ENCODE measurements around the gene CYB561A3.

The CYB561A3 gene

DNA sequence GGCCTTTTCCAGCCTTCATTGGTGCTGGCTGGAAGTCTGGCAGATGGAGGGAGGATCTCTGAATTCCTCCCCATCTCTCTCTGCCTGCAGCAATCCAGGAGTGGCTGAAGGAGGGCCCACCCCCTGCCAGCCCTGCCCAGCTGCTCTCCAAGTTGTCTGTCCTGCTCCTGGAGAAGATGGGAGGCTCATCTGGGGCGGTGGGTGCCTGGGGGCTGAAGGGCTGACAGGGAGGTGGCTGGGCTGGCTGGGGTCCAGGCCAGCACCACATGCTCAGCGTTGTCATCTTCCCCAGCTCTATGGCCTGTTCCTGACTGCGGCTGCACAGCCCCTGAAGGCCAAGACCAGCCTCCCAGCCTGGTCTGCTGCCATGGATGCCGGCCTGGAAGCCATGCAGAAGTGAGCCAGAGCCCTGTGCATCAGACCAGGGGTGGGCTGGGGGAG lies 16.5 kb downstream of the CYB561A3 start:
- DNase-seq (ENCODE audit: low spot score) = no peak

DNA sequence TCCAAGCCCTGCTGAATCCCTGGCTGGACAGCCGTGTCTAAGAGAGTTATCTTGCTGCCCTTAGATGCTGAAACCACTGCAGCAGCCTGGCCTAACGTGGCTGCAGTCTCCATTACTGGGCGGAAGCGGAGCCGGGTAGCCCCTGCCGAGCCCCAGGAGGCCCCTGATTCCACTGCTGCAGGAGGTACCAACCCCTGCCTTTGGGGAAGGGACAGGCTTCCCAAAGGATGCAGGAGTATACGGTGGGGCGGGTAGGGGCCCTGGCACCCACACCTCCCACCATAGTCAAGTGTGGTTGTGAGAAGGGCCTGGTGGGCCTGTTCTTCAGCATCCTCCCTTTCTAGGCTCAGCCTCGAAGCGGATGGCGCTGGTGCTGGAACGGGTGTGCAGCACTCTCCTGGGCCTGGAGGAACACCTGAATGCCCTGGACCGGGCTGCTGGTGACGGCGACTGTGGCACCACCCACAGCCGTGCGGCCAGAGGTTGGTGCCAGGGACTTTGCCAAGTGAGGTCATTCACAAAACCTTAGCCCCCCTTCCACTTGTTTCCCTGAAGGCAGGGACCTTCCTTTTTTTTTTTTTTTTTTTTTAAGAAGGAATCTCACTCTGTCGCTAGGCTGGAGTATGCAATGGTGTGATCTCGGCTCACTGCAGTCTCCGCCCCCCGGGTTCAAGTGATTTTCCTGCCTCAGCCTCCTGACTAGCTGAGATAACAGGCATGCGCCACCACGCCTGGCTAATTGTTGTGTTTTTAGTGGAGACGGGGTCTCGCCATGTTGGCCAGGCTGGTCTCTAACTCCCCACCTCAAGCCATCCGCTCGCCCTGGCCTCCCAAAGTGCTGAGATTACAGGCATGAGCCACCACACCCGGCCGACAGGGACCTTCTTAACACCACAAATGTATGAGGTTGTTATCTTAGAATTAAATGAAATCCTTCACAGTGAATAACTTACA lies 17.6 kb downstream of the CYB561A3 start:
- DNase-seq (ENCODE audit: low spot score) = no peak

DNA sequence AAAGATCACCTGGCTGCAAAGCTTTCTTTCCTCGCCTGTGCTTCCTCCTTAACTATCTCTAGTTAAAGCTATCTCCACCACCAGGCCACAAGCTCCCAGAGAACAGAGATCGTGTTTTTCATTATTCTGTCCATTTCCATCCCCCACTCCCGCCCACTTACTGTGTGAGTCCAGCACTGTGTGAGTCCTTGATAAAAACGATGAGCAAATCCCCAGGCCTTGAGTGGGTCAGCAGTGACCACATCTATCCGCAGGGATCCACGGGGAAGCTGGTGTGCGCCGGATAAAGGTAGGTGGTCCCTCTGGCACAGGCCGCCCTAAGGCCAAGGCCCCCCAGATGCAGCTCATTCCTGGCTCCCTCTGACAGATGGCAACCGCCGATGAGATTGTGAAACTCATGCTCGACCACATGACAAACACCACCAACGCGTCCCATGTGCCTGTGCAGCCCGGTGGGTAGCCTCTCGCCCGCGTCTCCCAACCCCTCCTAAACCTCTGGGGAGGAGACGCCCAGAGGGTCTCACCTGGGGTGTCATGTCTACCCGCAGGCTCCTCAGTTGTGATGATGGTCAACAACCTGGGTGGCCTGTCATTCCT lies 19.4 kb downstream of the CYB561A3 start:
- DNase-seq (ENCODE audit: low spot score) = no peak

DNA sequence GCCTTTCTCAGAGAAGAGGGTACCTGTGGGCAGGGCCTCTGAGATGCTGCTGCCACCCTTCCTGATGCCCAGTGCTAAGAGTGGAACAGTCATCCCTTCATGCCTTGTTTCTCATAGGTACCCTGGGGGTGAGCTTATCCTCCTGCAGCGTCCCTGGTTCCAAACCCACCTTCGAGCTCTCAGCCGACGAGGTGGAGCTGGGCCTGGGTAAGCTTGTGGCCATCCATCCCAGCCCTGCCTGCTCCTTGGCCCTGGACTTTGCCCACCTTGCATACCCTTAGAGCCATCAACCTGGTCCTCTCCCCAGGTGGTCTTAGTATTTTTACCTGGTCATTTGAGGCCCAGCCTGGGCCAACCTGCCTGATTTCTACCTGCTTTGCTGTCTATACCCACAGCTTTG lies 20.0 kb downstream of the CYB561A3 start:
- no peak for DNase-seq (ENCODE audit: low spot score)

DNA sequence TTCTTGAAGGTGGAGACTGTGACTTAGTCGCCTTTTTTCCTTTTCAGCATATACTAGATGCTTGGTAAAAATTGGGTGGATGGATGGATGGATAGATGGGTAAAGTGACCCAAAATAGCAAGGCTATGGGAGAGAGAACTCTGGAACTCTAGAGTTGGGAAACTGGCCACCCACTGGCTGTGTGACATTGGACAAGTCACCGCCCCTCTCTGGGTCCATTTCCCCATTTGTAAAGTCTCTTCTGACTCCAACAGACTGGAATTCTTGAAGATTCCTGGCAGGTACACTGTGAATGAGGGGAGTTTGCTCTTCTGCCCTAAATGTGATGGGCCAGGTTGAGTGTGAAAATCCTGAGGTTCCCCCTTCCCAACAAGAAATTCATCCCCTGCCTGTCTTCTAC lies 20.7 kb downstream of the CYB561A3 start:
- no peak for DNase-seq (ENCODE audit: low spot score)

DNA sequence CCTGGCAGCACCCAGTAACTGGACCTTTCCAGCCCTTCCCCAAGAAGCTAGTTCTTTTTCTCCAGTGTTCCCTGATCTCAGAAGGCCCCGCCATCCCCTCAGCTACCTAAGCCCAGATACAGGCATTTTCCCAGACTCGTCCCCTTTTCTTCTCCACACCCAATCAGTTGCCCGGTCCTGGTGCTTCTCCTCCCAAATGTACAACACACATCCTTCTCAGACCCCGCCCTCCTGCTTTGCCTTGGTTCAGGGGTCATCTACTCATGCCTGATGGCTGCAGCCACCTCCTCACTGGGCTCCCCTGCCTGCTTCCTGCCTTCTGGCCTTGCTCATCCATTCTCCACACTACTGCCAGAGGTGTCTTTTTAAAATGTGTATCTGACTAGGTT lies 22.2 kb downstream of the CYB561A3 start:
- DNase-seq (ENCODE audit: low spot score) = no peak

DNA sequence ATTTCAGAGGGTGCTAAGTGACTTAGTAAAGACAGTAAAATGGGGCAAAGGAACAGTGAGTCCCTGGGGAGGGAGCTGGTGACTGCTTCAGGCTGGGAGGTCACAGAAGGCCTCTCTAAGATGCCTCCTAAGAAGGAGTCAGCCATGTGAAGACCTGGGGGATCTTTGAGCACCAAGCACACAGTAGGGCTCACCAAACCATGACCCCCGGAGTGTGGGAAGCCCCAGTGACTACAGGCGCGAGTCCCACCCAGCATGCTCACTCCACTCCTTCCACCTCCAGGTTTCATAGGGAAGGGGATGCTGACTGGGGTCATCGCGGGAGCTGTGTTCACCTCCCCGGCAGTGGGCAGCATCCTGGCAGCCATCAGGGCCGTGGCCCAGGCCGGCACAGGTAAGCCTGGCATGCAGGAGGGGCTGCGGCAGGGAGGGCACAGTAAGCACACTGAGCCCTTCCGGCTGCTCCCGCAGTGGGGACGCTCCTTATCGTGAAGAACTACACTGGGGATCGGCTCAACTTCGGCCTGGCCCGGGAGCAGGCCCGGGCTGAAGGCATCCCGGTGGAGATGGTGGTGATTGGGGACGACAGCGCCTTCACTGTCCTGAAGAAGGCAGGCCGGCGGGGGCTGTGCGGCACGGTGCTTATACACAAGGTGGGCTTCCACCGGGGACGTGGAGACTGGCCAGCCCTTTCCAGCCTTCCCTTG lies 22.7 kb downstream of the CYB561A3 start:
- DNase-seq (ENCODE audit: low spot score) = no peak

DNA sequence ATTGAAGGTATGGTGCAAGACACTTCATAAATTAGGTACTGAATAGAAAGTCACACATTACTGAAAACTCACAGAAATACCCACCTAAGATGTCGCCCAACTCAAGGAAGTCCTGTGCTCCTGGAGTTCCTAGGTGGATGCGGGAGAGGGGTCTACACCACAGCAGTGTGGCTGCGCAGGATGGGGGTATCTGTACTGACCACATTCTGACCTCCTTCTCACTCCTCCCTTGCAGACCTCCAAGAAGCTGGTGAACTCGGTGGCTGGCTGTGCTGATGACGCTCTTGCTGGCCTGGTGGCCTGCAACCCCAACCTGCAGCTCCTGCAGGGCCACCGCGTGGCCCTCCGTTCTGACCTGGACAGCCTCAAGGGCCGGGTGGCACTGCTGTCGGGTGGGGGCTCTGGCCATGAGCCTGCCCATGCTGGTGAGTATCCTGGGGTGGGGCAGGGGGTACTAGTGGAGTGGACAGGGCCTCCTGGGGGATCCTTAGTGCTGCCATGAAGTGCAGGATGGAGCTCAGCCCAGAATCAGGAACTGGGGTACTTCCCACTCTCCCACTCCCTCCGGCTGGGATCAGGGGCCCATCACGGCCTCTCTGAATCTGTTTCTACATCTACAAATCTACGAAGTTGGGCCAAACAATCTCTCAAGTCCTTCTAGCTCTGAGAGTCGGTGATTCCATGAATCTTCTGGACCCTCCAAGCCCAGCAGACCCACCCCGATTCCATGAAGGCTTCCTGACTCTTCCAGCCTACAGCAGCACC lies 23.8 kb downstream of the CYB561A3 start:
- DNase-seq (ENCODE audit: low spot score) = no peak

DNA sequence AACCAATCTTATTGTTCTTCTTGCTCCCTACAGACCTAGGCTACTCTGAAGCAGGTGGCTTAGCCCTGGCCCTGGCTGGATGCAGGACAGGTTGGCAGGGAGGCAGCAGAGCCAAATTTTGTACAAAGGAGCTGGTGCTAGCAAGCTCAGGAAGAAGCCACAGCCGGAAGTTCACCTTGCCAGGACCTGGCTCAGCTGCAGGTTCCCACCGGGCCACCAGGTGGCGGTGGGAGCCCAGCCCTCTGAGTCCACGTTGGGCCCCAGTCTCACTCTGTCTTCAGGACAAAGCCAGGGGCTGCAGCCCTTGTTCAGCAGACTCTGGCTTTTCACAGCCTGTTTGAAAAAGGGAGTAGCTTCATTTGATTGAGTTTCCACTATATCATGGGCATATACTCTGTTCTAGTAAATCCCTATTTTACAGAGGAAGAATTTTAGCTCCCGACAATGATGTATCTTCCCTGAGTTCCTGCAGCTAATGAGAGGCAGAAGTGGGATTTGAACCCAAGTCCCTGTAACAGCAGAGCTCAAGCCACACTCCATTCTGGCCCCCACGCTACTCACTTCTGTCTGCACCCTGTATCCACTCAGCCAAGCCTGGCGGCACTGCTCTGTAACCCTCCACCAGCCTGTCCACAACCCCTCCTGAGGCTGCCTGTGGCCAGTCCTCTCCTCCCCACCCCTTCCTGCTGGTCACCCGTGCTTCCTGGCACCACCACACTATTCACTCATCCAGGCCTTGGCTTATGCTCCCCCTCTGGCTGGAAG lies 25.3 kb downstream of the CYB561A3 start:
- peak; percentile 85 for DNase-seq (ENCODE audit: low spot score)

DNA sequence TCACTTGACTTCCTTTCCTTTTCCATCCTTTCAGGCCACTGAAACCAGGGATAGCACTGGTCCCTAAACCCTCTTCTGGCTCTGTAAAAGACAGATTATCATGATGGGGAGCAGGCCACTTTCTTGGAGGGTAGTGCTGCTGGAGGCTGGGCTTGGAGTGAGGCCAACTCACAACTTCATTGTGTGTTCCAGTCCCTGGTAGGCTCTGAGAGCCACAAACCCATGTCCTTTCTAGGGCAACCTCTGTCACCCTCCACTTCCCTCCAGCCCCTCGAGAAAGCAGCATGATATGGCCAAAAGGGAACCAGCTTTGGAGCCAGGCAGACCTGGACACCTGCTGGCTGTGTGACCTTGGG lies 26.3 kb downstream of the CYB561A3 start:
- no peak for DNase-seq (ENCODE audit: low spot score)

DNA sequence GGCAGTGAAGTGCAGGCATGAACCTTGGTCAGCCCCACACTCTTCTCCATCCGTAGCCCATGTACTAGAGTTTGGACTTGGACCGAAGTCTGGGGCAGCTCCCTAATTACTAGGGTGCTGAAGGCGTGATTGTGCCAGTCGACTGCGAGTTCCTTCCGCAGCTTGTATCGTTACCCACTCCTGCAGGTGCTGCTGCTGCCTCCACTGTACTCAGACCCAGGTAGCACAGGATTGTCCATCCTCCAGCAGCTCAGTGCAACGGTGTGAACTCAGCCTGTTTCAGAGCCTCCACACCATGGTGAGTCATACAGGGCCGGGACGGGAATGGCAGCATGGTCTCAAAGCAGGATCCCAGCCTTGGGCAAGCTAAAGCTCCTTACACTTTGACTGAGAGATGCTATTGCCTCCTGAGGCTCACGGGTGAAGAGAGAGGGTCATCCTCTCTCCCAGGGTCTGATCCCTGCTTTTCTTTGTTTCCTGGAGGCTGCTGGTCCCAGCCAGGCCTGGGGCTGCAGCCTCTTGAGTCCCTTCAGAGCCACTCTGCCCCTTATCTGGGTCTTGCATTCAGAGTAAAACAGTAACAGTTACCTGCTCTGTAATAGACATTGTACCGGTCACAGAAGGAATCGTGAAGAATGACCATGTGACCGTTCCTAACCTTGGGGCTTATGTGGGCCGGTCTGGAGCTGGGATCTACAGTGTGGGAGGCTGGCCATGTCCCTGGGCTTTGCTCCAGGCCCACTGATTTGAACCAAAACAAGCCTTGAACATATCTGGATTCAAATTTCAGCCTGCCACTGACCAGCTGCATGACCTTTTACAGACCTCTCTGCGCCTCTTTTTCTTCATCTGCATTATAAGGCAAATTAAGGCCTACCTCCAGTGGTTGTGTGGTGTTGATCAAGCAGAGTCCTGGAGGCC lies 27.0 kb downstream of the CYB561A3 start:
- DNase-seq (ENCODE audit: low spot score) = no peak

DNA sequence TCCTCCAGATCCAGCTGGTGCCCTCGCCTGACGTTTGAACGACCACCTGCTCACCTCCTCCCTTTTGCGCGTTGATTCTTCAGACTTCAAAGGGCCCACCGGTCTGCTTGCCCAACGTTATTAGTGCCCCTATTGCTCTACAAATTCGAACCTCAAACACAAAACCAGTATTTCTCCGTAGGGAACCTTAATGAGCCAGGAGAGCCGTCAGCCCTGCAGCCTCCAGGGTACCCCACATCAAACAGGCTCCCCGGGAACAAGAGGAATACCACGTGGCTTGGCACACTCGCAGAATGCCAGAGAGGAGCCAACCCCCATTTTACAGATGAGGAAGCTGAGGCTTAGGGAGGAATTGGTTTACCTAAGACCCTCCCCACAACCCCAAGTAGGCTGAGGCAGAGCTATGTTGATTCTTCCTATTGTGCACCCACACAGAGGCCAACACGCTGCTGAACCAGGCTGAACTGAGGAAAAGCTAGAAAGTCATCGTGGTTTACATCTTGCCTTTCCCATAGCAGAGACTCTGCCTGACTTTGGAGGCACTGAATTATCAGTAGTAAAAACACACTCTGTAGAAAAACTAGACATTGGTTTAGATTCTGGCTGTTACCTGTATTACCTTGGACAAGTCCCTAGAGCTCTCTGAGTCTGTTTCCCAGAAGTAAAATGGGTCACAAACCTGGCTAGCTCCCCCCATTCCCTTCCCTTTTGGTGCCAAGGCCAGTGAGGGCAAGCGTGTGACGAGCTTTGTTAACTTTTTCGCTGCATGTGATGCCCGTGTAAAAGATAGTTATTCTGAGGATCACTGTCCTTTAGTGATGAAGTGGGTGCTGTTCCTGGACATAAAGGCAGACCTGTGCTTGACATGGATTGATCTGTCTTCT lies 27.9 kb downstream of the CYB561A3 start:
- no peak for DNase-seq (ENCODE audit: low spot score)

DNA sequence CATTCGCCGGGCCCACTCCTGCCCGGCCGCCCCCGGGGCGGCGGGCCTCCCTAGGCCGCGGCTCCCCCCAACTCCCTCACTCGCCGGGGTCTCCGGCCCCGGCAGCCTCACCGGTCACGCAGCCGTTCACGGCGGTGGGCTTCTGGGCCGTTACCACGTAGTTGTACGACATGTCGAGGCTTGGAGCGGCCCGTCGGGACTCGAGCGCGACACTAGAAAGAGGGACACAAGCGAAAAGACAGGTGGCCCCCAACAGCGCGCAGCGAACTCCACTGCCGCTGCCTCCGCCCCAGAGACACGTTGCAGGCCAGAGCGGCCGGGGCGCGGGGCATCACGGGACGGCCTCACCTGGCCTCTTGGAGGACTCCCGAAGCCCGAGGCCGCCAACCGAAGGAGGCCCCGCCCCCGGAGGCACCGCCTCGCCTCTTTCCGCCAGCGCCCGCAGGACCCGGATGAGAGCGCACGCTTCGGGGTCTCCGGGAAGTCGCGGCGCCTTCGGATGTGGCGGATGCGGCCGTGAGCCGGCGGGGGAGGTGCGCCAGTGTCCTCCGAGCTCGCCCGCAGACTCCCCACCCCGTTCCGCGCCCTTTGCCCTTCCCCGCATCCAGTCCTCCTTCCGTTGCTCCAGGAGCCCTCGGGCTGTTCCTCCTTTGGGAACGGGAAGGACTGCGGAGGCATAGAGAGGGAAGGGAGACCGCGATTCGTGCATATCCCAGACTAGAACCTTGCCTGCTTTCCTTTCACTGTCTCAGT lies 28.7 kb downstream of the CYB561A3 start, which contains the start of the genes DDB1 and TKFC:
Gene DDB1 (minus strand): TSS at position 309 of the 753 bp plus-strand sequence. CDS start 137 bp downstream, at position 172.
Gene TKFC (plus strand): TSS at position 432 of the 753 bp plus-strand sequence. CDS start 1,501 bp downstream, outside the sequence.
- DNase-seq (ENCODE audit: low spot score) = peak; percentile 95

DNA sequence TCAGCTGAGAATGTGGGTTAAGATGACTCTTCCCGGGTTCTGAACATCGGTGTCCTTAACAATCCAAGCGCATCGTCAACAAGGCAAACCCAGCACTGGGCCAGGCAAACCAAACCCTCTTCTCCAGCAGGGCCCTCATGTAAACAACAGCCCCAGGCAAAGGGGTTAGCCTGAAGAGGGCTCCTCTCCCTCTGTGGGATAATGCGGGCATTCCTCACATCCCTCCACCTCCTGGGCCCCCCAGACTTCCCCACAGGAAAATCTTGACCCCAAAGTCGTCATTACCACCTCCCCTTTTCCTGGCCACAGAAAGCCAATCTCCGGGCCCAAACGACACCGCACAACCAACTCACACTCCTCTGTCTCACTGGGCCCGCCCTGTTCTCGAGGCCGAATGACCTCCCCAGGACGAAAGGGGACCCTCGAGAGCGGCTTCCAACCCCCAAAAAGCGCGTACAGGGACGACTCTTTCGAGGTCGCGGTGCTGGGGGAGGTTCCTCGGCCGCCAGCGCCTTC lies 29.3 kb downstream of the CYB561A3 start:
- DNase-seq (ENCODE audit: low spot score) = no peak

DNA sequence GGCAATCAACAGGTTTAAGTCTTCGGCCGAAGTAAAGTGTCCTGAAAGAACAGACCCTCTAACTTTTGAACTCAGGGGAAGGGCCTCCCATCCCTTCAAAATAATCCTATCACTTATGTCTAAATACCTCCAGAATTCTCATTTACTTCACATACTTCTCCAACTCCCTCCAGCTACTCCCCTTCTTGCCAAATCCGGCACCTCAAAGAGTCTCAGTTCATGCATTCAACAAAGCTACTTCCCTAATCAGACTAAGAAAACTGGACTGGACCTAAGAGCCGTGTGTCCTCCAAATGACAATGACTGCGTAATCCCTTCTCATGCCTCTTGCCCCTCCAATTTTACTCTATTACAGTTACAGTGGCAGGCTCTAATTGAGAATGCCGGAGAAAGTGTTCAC lies 30.0 kb downstream of the CYB561A3 start:
- DNase-seq (ENCODE audit: low spot score) = no peak

DNA sequence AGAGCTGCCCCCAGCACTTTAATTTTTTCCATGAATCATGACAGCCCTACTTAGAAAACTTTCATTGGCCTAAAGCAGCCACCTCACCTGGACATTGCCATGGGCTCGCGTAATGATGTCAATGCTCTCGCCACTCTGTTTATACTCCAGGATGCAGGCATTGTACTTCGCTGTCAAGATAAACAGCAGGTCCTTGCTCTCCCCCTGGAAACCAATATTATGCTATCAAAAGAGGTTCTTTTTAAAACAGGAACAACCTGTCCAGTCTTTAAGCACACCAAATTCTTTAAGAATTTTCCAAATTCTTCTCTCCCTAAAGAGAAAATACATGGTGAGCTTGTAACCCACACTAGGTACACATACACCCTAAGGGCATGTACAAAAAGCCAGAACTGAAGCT lies 31.8 kb downstream of the CYB561A3 start:
- DNase-seq (ENCODE audit: low spot score) = no peak

DNA sequence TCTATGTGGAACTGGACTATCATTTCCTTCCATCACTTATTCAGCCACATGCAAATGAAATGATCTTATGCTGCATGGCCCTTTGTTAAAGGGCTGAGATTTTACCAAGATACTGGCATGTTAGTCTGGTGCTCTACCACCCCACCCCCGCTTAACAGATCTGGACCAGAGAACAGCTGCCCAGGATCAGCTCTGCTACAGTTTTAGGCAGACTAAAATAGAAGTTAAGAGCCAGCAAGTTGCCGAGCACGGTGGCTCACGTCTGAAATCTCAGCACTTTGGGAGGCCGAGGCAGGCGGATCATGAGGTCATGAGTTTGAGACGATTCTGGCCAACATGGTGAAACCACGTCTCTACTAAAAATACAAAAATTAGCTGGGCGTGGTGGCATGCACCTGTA lies 33.3 kb downstream of the CYB561A3 start:
- no peak for DNase-seq (ENCODE audit: low spot score)

DNA sequence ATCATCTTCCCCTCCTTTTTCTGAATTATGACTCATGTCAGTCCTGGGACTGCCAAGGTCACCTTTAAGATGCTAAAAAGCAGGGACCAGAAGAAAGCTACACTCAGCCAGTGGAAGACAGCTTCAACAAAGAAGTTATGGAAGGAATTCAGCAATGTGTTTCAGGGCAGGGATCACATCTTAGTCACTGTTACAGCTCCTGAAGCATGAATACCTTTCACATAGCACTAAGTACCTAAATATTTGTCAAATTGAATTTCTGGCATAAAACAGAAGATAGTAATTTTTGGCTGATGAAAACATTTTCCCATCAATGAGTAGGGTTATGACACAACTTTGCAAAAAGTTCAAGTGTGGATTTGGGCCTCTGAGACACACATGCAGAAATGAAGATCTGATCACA lies 34.0 kb downstream of the CYB561A3 start:
- DNase-seq (ENCODE audit: low spot score) = no peak

Data from CD4-positive, alpha-beta T cell treated with Interleukin-2 at 100 ng/mL for 4 hours (primary cell).